A549 (cell line): Measurements from ENCODE around the gene KCNMA1. TPM values are rescaled to one million over a fixed set of nuclear protein-coding genes. Genes with fewer than 3 reads are reported as not detected.

ENCODE experiments used
- ATAC-seq, 2 experiments: fragments of 200-7000 bp in 1 of 2; fragments of >200 bp in 1 of 2; cut with Nextera tagmentation in 1 of 2; cut with Tn5 transposase in 1 of 2; 3 replicates each; pipeline versions ENCODE4 v1.8.0 to v1.9.1; 2018 to 2020; ENCODE audit warnings: mild to moderate bottlenecking in 1 of 2, moderate library complexity in 1 of 2
- CTCF ChIA-PET: fragments of 300-600 bp; sonication (Branson Sonifier 250); formaldehyde crosslinking; extraction: SDS; loops from one replicate; lab custom pipeline; 2021; ENCODE audit warnings: antibody characterized with exemption, inconsistent platforms; lab: Yijun Ruan, JAX
- POLR2A ChIA-PET: fragments of 350-600 bp; formaldehyde crosslinking; extraction: SDS; loops from one replicate; lab custom pipeline; 2021; ENCODE audit warnings: antibody characterized with exemption, inconsistent platforms; lab: Yijun Ruan, JAX
- DNase-seq, 2 experiments: peaks; one replicate each; pipeline versions ENCODE4 v3.0.0 to v3.0.0-alpha.2; 2011 to 2016; ENCODE audit warnings: low read depth in 1 of 2, low spot score in 1 of 2
- FAIRE-seq: peaks from 2 replicates; lab custom pipeline; 2011; peaks lifted over from hg19 to GRCh38; lab: Jason Lieb, UNC
- H3K27ac ChIP-seq, 2 experiments: fragments of >200 bp; sonication (Bioruptor Twin); formaldehyde crosslinking; 3 replicates each; pipeline ENCODE4 v1.5.1; 2016 to 2017
- H3K4me1 ChIP-seq: fragments of >200 bp; sonication (Bioruptor Twin); formaldehyde crosslinking; 3 replicates; pipeline ENCODE4 v1.6.1; 2016
- H3K4me2 ChIP-seq: fragments of >200 bp; sonication (Bioruptor Twin); formaldehyde crosslinking; 3 replicates; pipeline ENCODE4 v1.6.1; 2016
- H3K4me3 ChIP-seq: fragments of >200 bp; sonication (Bioruptor Twin); formaldehyde crosslinking; 3 replicates; pipeline ENCODE4 v1.5.1; 2016
- H3K9me3 ChIP-seq: fragments of >200 bp; sonication (Bioruptor Twin); formaldehyde crosslinking; 3 replicates; pipeline ENCODE4 v1.6.1; 2016
- CEBPB ChIP-seq, 2 experiments: fragments of >200 bp in 1 of 2; sonication (Bioruptor Twin) in 1 of 2; formaldehyde crosslinking in 1 of 2; IDR thresholded peaks; 2 replicates each; pipeline ENCODE4 v1.6.1; 2012 to 2016
- CHD2 ChIP-seq: fragments of 150-350 bp; IDR thresholded peaks from 2 replicates; pipeline ENCODE4 v1.6.1; 2014; ENCODE audit warnings: low read length; ENCODE audit not compliant: partially characterized antibody
- GATA3 ChIP-seq: IDR thresholded peaks from 2 replicates; pipeline ENCODE4 v1.6.1; 2012; ENCODE audit warnings: borderline replicate concordance
- HEYL ChIP-seq: fragments of 250-450 bp; sonication (Bioruptor Pico); IDR thresholded peaks from 2 replicates; pipeline ENCODE4 v1.8.0; 2021; ENCODE audit warnings: mild to moderate bottlenecking, moderate library complexity
- HOXB13 ChIP-seq: fragments of 250-450 bp; sonication (Bioruptor Pico); IDR thresholded peaks from 2 replicates; pipeline ENCODE4 v1.5.0; 2020; ENCODE audit warnings: low read depth, mild to moderate bottlenecking, moderate library complexity
- JUN ChIP-seq, 2 experiments: fragments of >200 bp; sonication (Bioruptor Twin); formaldehyde crosslinking; IDR thresholded peaks; 2 replicates in 1 of 2; 3 replicates in 1 of 2; pipeline ENCODE4 v1.6.1; 2016 to 2017
- JUNB ChIP-seq: fragments of >200 bp; sonication (Bioruptor Twin); formaldehyde crosslinking; IDR thresholded peaks from 2 replicates; pipeline ENCODE4 v1.6.1; 2016
- NFE2L2 ChIP-seq: fragments of 150-350 bp; conservative IDR thresholded peaks from 2 replicates; pipeline ENCODE4 v1.6.1; 2014; ENCODE audit warnings: low read length
- POLR2A ChIP-seq: IDR thresholded peaks from 2 replicates; pipeline ENCODE4 v1.6.1; 2012; ENCODE audit warnings: mild to moderate bottlenecking, low read length
- POLR2AphosphoS2 ChIP-seq: conservative IDR thresholded peaks from 2 replicates; pipeline ENCODE4 v1.6.1; 2012; ENCODE audit warnings: low read length, improper control_type of control experiment, inconsistent platforms
- RARB ChIP-seq: fragments of 250-450 bp; sonication (Bioruptor Pico); IDR thresholded peaks from 2 replicates; pipeline ENCODE4 v1.8.0; 2021; ENCODE audit warnings: mild to moderate bottlenecking, moderate library complexity
- RCOR1 ChIP-seq: fragments of 150-350 bp; IDR thresholded peaks from 2 replicates; pipeline ENCODE4 v1.6.1; 2014; ENCODE audit warnings: antibody characterized with exemption, low read length, low read depth
- RFX5 ChIP-seq: fragments of 450-650 bp; IDR thresholded peaks from 2 replicates; pipeline ENCODE4 v1.7.1; 2014; ENCODE audit warnings: antibody characterized with exemption, mild to moderate bottlenecking, moderate library complexity
- SREBF2 ChIP-seq: fragments of 450-650 bp; IDR thresholded peaks from 2 replicates; pipeline ENCODE4 v1.6.1; 2014; ENCODE audit warnings: mild to moderate bottlenecking, moderate library complexity
- TP53 ChIP-seq: fragments of 250-450 bp; sonication (Bioruptor Pico); IDR thresholded peaks from 2 replicates; pipeline ENCODE4 v1.5.0; 2021; ENCODE audit warnings: mild to moderate bottlenecking, moderate library complexity
- ZC3H11A ChIP-seq: fragments of 450-650 bp; IDR thresholded peaks from 2 replicates; pipeline ENCODE4 v1.6.1; 2014; ENCODE audit warnings: antibody characterized with exemption, mild to moderate bottlenecking
- WGBS: methylation state at CpG from one replicate; pipeline ENCODE4 v1.1.6; 2017; ENCODE audit errors: missing lambda C conversion rate; 5-methylcytosine and 5-hydroxymethylcytosine counted together
- polyA plus RNA-seq, 4 experiments: library from polyadenylated mRNA; depleted of rRNA in 3 of 4; stranded (reverse); fragments of >200 nt; fragmentation: RNase III in 1 of 4; extraction: RNeasy Plus Mini Kit Qiagen cat#74134 plus additional on column Dnase treatment in 1 of 4; gene quantifications; 2 replicates in 3 of 4; 3 replicates in 1 of 4; pipeline ENCODE4 v1.2.3, GENCODE V29; 2011 to 2017
- TF ChIP-seq, protein P1 (sequence below): IDR thresholded peaks from 2 replicates; pipeline ENCODE4 v1.6.1; 2012
- TF ChIP-seq, protein P2 (sequence below): fragments of >200 bp; sonication (Bioruptor Twin); formaldehyde crosslinking; IDR thresholded peaks from 3 replicates; pipeline ENCODE4 v1.6.1; 2016
- TF ChIP-seq, protein P3 (sequence below): IDR thresholded peaks from 2 replicates; pipeline ENCODE4 v1.6.1; 2012; ENCODE audit warnings: low read depth, borderline replicate concordance

KCNMA1 gene
- polyA plus RNA-seq, 2 of the 4 experiments (the other 2 are of a cell fraction): 14.9 to 30.6 TPM

DNA sequence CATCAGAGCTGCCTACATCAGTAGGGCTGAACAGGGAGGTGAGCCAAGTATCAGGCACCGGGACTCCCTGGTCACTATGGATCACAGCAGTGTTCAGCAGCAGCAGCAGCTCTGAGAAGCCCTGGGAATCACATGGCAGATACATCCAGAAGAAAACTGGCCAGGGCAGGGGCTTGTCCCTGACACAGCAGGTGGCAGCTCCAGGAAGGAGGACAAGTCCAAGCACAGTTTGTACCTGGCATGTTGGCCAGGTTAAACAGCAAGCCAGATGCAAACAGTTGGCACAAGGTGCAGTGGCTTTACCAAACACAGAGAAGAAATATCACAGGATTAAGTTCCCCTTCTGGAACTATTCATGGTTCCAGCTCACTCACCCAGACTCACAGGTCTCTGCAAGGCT lies 139.4 kb downstream of the KCNMA1 start:
- 50% methylated on average over 1 of the region's 1 CpG for WGBS
- CTCF ChIA-PET: interaction anchor here (0.6 to 1.6 kb wide), 5 partner anchors 143 to 332 kb away, joined by 3 to 10 read pairs (median 3); no protein-coding TSS in a partner anchor
- ATAC-seq: no peak
- no peak overlapping the region for H3K4me3 ChIP-seq
- TF ChIP-seq POLR2AphosphoS2 (no peak), SREBF2 (no peak), HEYL (CRISPR knock-in tag) (no peak), JUNB (no peak)
- TF ChIP-seq, protein P1, sequence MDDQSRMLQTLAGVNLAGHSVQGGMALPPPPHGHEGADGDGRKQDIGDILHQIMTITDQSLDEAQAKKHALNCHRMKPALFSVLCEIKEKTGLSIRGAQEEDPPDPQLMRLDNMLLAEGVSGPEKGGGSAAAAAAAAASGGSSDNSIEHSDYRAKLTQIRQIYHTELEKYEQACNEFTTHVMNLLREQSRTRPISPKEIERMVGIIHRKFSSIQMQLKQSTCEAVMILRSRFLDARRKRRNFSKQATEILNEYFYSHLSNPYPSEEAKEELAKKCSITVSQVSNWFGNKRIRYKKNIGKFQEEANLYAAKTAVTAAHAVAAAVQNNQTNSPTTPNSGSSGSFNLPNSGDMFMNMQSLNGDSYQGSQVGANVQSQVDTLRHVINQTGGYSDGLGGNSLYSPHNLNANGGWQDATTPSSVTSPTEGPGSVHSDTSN: no peak
- TF ChIP-seq, all 56 proteins: peak for 0
- Histone ChIP-seq H3K27ac (peak overlapping the region; percentile 47 to 55; a peak in 3 of 6 replicates), H3K4me1 (peaks cover 38% of the 10 kb centered on the region), H3K4me2 (no peak overlapping the region), H3K9me3 (no peaks in the 10 kb centered on the region)
- POLR2A ChIA-PET: no interaction called here
- no peak for FAIRE-seq
- no peak for DNase-seq

DNA sequence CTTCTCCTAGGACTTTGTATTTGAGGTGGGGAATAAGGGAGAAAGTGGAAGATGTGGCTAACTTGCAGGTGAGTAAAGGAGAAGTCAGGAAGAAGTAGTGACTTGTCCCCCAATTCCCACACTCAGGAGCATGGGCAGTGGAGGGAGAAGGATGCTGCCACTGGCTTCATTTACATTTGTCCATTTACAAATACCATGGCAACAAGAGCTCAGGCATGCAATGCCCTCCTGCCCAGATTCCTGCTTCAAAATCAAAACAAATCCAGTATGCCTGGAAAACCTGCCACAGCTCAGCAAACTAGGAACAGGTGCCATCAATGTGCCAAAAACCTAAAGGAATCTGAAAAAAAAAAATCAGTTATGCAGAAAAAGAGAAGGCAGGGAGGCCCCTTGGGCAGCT lies 139.9 kb downstream of the KCNMA1 start:
- no peak overlapping the region for H3K4me3 ChIP-seq
- ATAC-seq: no peak
- peak overlapping the region; percentile 47 to 55; a peak in 3 of 6 replicates for H3K27ac ChIP-seq
- no peak for DNase-seq
- CTCF ChIA-PET: interaction anchor here (0.6 to 1.6 kb wide), 7 partner anchors 107 to 332 kb away, joined by 3 to 10 read pairs (median 3); no protein-coding TSS in a partner anchor
- POLR2A ChIA-PET: no interaction called here
- H3K4me1 ChIP-seq: peaks cover 38% of the 10 kb centered on the region
- no peaks in the 10 kb centered on the region for H3K9me3 ChIP-seq
- FAIRE-seq: no peak
- H3K4me2 ChIP-seq: no peak overlapping the region
- TF ChIP-seq RARB (CRISPR knock-in tag) (no peak), JUN (IDR thresholded peaks at IDR 0.05) (no peak), TP53 (CRISPR knock-in tag) (no peak), HEYL (CRISPR knock-in tag) (no peak), POLR2A (no peak)

DNA sequence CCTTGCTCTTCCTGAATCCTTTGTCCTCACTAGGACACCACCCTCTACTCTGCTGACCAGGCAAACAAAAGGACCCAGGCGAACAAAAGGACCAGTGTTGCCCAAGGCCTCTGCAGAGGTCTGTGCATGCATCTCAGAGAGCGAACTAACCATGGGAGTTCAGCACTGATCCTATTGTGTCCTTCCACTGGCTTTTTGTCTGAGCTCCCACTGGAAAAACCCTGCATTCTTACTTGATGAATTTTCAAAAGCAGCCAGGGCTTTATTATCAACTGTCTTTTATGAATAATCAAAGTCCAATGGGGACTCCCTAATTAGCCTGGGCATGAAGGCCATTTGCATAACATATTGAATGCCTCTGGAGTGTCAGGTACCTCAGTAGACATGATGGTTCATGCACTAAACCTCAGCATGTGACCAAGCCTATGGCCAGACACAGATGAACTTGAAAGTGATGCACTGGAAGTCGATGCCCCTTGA lies 140.6 kb downstream of the KCNMA1 start:
- ATAC-seq: no peak
- H3K9me3 ChIP-seq: no peaks in the 10 kb centered on the region
- peaks cover 34% of the 10 kb centered on the region for H3K4me1 ChIP-seq
- H3K27ac ChIP-seq: peak overlapping the region in 1 of 2 experiments; percentile 26; a peak in 2 of 6 replicates
- 52% methylated on average over 3 of the region's 3 CpGs for WGBS
- H3K4me2 ChIP-seq: no peak overlapping the region
- TF ChIP-seq JUN (IDR thresholded peaks at IDR 0.05): no peak
- no peak for TF ChIP-seq RCOR1
- TF ChIP-seq CHD2: no peak
- TF ChIP-seq, protein P2, sequence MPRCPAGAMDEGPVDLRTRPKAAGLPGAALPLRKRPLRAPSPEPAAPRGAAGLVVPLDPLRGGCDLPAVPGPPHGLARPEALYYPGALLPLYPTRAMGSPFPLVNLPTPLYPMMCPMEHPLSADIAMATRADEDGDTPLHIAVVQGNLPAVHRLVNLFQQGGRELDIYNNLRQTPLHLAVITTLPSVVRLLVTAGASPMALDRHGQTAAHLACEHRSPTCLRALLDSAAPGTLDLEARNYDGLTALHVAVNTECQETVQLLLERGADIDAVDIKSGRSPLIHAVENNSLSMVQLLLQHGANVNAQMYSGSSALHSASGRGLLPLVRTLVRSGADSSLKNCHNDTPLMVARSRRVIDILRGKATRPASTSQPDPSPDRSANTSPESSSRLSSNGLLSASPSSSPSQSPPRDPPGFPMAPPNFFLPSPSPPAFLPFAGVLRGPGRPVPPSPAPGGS: no peak
- no peak for TF ChIP-seq ZC3H11A
- TF ChIP-seq SREBF2: no peak
- TF ChIP-seq CEBPB (IDR thresholded peaks at IDR 0.05): no peak
- TF ChIP-seq, protein P1: no peak
- no peak for TF ChIP-seq POLR2A
- no peak for TF ChIP-seq HOXB13
- no peak for TF ChIP-seq POLR2AphosphoS2
- no peak for TF ChIP-seq GATA3
- no peak for TF ChIP-seq RFX5
- TF ChIP-seq NFE2L2: no peak
- TF ChIP-seq, protein P3, sequence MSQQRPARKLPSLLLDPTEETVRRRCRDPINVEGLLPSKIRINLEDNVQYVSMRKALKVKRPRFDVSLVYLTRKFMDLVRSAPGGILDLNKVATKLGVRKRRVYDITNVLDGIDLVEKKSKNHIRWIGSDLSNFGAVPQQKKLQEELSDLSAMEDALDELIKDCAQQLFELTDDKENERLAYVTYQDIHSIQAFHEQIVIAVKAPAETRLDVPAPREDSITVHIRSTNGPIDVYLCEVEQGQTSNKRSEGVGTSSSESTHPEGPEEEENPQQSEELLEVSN: no peak
- ChIA-PET POLR2A (interaction anchor here (0.6 kb wide), 1 partner anchor 206 kb away, joined by 4 read pairs; no protein-coding TSS in a partner anchor), CTCF (interaction anchor here (0.9 to 1.6 kb wide), 6 partner anchors 9 to 147 kb away, joined by 3 to 8 read pairs (median 3); no protein-coding TSS in a partner anchor)
- DNase-seq: no peak
- no peak for FAIRE-seq
- H3K4me3 ChIP-seq: no peak overlapping the region
